SK-N-SH treated with all-trans-retinoic acid at 6 μM for 48 hours (cell line): ENCODE data around the gene BATF.

Experiments used
- ATAC-seq: fragments of 200-7000 bp; cut with Tn5 transposase; 3 replicates; pipeline ENCODE4 v1.9.1; 2020; ENCODE audit warnings: mild to moderate bottlenecking, moderate library complexity
- ARNTL ChIP-seq: fragments of 450-650 bp; formaldehyde crosslinking; IDR thresholded peaks from 2 replicates; pipeline ENCODE4 v1.5.0; 2020; ENCODE audit warnings: low read depth, mild to moderate bottlenecking, moderate library complexity, borderline replicate concordance
- BACH2 ChIP-seq: fragments of 250-450 bp; sonication (Bioruptor Pico); IDR thresholded peaks from 2 replicates; pipeline ENCODE4 v1.9.0; 2021; ENCODE audit warnings: mild to moderate bottlenecking, borderline replicate concordance
- CREB5 ChIP-seq: fragments of 250-450 bp; sonication (Bioruptor Pico); IDR thresholded peaks from 2 replicates; pipeline ENCODE4 v1.5.1; 2020; ENCODE audit warnings: low read depth, mild to moderate bottlenecking, moderate library complexity
- CSDC2 ChIP-seq: fragments of 250-450 bp; sonication (Bioruptor Pico); IDR thresholded peaks from 2 replicates; pipeline ENCODE4 v1.5.0; 2020; ENCODE audit warnings: mild to moderate bottlenecking, moderate library complexity
- CSRNP3 ChIP-seq: fragments of 250-450 bp; sonication (Bioruptor Pico); IDR thresholded peaks from 2 replicates; pipeline ENCODE4 v1.5.1; 2021; ENCODE audit warnings: mild to moderate bottlenecking, moderate library complexity
- ESRRG ChIP-seq: fragments of 250-450 bp; sonication (Bioruptor Pico); IDR thresholded peaks from 2 replicates; pipeline ENCODE4 v1.6.1; 2021; ENCODE audit warnings: mild to moderate bottlenecking
- ISL1 ChIP-seq: fragments of 250-450 bp; sonication (Bioruptor Pico); IDR thresholded peaks from 2 replicates; pipeline ENCODE4 v2.1.2; 2022; ENCODE audit warnings: mild to moderate bottlenecking, moderate library complexity
- POU6F1 ChIP-seq: fragments of 250-450 bp; sonication (Bioruptor Pico); IDR thresholded peaks from 2 replicates; pipeline ENCODE4 v1.8.0; 2021; ENCODE audit warnings: low read depth, mild to moderate bottlenecking, moderate library complexity, borderline replicate concordance
- RARB ChIP-seq: fragments of 250-450 bp; sonication (Bioruptor Pico); IDR thresholded peaks from 2 replicates; pipeline ENCODE4 v1.8.0; 2021; ENCODE audit warnings: mild to moderate bottlenecking, moderate library complexity
- SNAI2 ChIP-seq: fragments of 250-450 bp; sonication (Bioruptor Pico); IDR thresholded peaks from 2 replicates; pipeline ENCODE4 v1.5.0; 2020; ENCODE audit warnings: mild to moderate bottlenecking, moderate library complexity
- TCF4 ChIP-seq: fragments of 250-450 bp; sonication (Bioruptor Pico); IDR thresholded peaks from 2 replicates; pipeline ENCODE4 v1.8.0; 2021; ENCODE audit warnings: mild to moderate bottlenecking, moderate library complexity, borderline replicate concordance
- TOX ChIP-seq: fragments of 250-450 bp; sonication (Bioruptor Pico); IDR thresholded peaks from 2 replicates; pipeline ENCODE4 v1.8.0; 2021; ENCODE audit warnings: mild to moderate bottlenecking, moderate library complexity, borderline replicate concordance
- TSHZ2 ChIP-seq: fragments of 250-450 bp; sonication (Bioruptor Pico); IDR thresholded peaks from 2 replicates; pipeline ENCODE4 v1.5.0; 2020; ENCODE audit warnings: mild to moderate bottlenecking, moderate library complexity
- ZC3H10 ChIP-seq: fragments of 250-450 bp; sonication (Bioruptor Pico); IDR thresholded peaks from 2 replicates; pipeline ENCODE4 v1.5.1; 2021; ENCODE audit warnings: mild to moderate bottlenecking, moderate library complexity
- ZFP3 ChIP-seq: fragments of 250-450 bp; sonication (Bioruptor Pico); IDR thresholded peaks from 2 replicates; pipeline ENCODE4 v1.5.0; 2020; ENCODE audit warnings: mild to moderate bottlenecking, moderate library complexity
- ZFP30 ChIP-seq: fragments of 450-650 bp; formaldehyde crosslinking; IDR thresholded peaks from 2 replicates; pipeline ENCODE4 v1.5.0; 2022; ENCODE audit warnings: mild to moderate bottlenecking, moderate library complexity
- ZNF565 ChIP-seq: fragments of 450-650 bp; formaldehyde crosslinking; conservative IDR thresholded peaks from 2 replicates; pipeline ENCODE4 v1.5.0; 2020; ENCODE audit warnings: low read depth, mild to moderate bottlenecking, moderate library complexity
- ZNF70 ChIP-seq: fragments of 450-650 bp; formaldehyde crosslinking; IDR thresholded peaks from 2 replicates; pipeline ENCODE4 v1.5.0; 2020; ENCODE audit warnings: mild to moderate bottlenecking, moderate library complexity
- ZNF8 ChIP-seq: fragments of 450-650 bp; formaldehyde crosslinking; IDR thresholded peaks from 2 replicates; pipeline ENCODE4 v1.5.0; 2020; ENCODE audit warnings: mild to moderate bottlenecking, moderate library complexity

BATF gene

GRCh38 chr14:75484711-75485429 is 37.4 kb upstream of the BATF start (continued):
- no peak for TF ChIP-seq CSRNP3 (CRISPR knock-in tag)
- no peak for TF ChIP-seq BACH2 (CRISPR knock-in tag)
- no peak for TF ChIP-seq ZC3H10 (CRISPR knock-in tag)
- no peak for TF ChIP-seq SNAI2 (CRISPR knock-in tag)
- no peak for TF ChIP-seq ZNF565 (CRISPR knock-in tag)
- TF ChIP-seq, all 23 proteins: peak for 0

GRCh38 chr14:75486318-75486717 is 36.0 kb upstream of the BATF start:
- no peak for ATAC-seq
- no peak for TF ChIP-seq BACH2 (CRISPR knock-in tag)
- TF ChIP-seq TCF4 (CRISPR knock-in tag) = no peak
- no peak for TF ChIP-seq TSHZ2
- no peak for TF ChIP-seq ISL1
- no peak for TF ChIP-seq TOX (CRISPR knock-in tag)
- no peak for TF ChIP-seq ZNF565 (CRISPR knock-in tag)
- no peak for TF ChIP-seq POU6F1 (CRISPR knock-in tag)
- no peak for TF ChIP-seq ZC3H10 (CRISPR knock-in tag)
- TF ChIP-seq CREB5 = no peak

GRCh38 chr14:75487155-75487671 is 35.1 kb upstream of the BATF start:
- no peak for ATAC-seq
- no peak for TF ChIP-seq RARB (CRISPR knock-in tag)
- no peak for TF ChIP-seq ISL1
- no peak for TF ChIP-seq TCF4 (CRISPR knock-in tag)
- TF ChIP-seq ZNF8 (CRISPR knock-in tag) = no peak
- TF ChIP-seq POU6F1 (CRISPR knock-in tag) = no peak
- no peak for TF ChIP-seq CSDC2 (CRISPR knock-in tag)
- no peak for TF ChIP-seq TOX (CRISPR knock-in tag)
- TF ChIP-seq ESRRG = no peak
- TF ChIP-seq CREB5 = no peak
- no peak for TF ChIP-seq ZFP3 (CRISPR knock-in tag)

GRCh38 chr14:75489480-75489837 is 32.8 kb upstream of the BATF start:
- ATAC-seq = no peak
- TF ChIP-seq CSDC2 (CRISPR knock-in tag) = no peak
- no peak for TF ChIP-seq CSRNP3 (CRISPR knock-in tag)
- TF ChIP-seq ZC3H10 (CRISPR knock-in tag) = no peak
- no peak for TF ChIP-seq ARNTL (CRISPR knock-in tag)
- no peak for TF ChIP-seq ZNF70 (CRISPR knock-in tag)
- TF ChIP-seq BACH2 (CRISPR knock-in tag) = no peak
- TF ChIP-seq ISL1 = no peak
- TF ChIP-seq TCF4 (CRISPR knock-in tag) = no peak
- TF ChIP-seq ZFP30 (CRISPR knock-in tag) = no peak
- TF ChIP-seq ZNF8 (CRISPR knock-in tag) = no peak
- no peak for TF ChIP-seq CREB5
